Stimulated activated CD4-positive, alpha-beta T cell treated with anti-CD3 and anti-CD28 coated beads, Interleukin-15, amount 100 ng/mL, for 1 hour (primary cell): ENCODE data around the gene ANTXR1.

Experiments
- DNase-seq, 2 donors: peaks; one replicate each; pipeline ENCODE4 v3.0.0-alpha.2; 2020; ENCODE audit warnings: low read depth in 1 of 2, low spot score in 1 of 2

ANTXR1 gene

DNA sequence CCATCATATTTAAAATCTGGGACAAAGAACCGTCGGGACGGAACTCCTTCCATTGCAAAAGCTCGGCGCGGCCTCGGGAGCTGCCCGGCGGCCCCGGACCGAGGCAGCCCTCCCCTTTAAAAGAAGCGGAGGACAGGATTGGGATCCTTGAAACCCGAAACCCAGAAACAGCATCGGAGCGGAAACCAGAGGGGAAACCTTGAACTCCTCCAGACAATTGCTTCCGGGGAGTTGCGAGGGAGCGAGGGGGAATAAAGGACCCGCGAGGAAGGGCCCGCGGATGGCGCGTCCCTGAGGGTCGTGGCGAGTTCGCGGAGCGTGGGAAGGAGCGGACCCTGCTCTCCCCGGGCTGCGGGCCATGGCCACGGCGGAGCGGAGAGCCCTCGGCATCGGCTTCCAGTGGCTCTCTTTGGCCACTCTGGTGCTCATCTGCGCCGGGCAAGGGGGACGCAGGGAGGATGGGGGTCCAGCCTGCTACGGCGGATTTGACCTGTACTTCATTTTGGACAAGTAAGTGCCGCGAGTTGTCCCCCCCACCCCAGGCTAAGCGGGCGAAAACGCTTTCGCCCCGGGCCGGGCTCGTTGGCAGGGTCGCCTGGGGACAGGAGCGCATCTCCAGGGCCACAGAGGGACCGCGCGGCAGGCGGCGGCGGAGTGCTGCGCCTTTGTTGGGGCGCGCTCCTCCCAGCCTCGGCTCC is at the start of gene ANTXR1:
ANTXR1 (plus strand) TSS at position 38 of the 698 bp plus-strand sequence; CDS start at position 359, 321 bp downstream.
- no peak for DNase-seq

DNA sequence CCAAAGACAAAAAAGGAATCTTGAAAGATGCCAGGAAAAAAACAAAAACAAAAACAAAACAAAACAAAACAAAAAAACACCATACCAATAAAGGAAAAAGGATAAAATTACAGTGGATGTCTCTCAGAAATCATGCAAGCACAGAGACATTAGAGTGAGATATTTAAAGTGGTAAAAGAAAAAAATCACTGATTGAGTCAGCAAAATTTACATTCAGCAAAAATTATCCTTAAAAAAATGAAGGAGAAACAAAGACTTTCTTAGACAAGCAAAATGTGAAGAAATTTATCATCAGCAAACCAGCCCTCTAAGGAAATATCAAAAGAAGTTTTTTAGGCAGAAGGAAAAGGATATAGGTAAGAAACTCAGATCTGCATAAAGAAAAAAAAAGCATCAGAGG is 48.7 kb upstream of the ANTXR1 start:
- DNase-seq: no peak

DNA sequence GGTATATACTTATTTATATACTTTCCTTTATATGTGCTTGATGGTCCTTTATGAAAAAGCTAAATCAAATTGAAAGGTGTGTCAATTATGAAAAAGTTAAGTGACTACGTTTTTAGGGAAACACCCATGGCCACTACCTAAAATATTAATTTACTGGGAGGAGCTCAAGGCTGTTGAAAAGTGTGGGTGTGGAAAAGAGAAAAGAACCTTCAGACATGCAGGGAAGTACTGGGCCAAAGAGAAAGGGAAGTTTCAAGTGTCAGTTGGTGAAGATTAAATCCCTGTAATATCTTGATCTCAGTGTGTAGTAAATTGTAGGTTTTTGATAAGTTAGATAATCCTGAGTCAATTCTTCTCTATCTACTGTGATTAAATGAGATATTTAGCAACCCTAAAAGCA is 44.8 kb upstream of the ANTXR1 start:
- DNase-seq: no peak

DNA sequence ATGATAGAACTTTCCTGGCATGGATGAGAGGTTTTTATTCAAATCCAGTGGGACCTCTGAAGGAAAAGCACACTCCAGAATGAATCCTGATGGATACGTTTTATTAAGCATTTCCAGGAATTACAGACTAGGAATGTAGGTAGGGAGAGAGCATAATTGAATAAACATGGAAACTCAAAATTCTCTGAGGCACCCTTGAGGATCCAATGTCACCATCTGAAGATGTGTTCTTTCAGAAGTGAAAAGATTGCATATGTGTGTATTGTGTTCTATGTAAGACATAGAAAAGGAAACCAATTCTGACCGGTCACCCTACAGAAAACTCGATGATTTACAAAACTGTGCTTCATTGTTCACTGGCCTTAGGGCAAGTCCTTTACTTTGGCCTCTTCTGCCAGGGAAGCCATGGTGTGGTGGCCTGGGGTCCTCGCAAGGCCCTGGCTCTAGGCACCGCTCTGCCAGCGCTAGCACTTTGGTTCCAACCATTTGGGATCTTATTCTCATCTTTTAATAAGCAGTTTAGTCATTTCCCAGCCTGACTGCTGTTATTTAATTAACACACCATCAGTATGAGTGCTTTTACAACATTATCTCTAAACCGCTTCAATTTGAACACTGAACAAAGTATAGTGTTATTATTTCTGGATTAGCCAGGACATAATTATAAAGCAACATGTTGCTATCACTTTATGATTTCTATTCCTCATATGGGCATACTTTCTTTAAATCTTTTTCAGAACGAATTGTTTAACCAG is 43.1 kb upstream of the ANTXR1 start:
- DNase-seq: no peak

DNA sequence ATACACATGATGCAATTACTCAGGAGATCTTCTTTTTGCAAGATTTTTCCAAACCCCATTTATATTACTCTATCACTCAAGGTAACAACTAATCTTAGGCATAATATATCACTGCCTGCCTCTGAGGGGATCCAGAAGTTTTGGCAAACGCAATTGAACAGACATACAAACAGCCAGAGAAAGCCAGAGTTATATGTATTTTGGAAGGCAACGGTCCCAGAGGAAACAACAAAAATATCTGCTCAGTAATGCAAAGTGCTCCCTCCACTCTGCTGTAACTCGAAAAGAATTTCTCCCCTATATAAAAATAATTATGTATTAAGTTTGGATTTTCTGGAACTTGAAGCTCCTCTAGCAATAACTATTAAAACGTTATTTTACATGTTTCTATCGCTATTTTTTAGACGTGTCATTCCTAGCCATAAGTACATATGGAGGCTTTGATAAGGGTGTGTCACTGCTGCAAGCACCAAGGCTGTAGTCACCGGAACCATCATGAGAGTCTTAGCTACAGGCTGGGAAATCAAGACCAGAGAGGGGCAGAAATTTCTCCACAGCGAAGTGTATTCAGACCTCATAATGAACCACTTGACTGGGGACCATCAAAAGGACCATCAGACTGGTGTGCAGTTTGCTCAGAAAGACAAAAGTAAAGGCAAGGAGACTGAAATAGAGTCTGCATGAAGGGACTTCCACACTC is 42.3 kb upstream of the ANTXR1 start:
- no peak for DNase-seq

DNA sequence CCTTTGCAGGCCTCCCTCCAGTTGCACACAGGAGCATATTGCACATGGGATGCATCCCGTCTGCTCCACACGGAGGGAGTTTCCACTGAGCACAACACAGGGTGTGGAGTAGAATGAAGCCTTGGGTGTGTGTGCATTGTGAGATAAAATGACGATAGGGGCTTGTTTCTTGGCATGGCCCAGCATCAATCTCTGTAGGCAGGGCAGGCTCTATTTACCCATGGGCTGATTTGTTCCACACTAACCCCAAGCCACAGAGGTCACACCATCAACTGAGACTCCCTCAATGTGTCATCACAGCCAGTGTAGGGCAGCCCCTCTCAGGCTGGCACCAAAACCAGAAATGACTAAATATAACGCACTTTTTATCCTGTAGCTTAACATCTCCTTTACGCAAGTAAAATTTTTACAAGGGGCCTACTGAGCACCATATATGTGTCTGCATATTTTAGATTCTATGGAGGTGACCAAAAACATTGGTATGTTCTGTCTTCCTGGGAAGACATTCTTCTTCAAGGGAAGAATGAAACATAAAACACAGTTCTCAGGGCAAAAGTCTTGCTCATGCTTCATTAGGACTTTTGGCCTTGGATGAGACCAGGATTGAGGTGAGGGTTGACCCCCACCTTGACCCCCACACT is 41.3 kb upstream of the ANTXR1 start:
- DNase-seq: no peak

DNA sequence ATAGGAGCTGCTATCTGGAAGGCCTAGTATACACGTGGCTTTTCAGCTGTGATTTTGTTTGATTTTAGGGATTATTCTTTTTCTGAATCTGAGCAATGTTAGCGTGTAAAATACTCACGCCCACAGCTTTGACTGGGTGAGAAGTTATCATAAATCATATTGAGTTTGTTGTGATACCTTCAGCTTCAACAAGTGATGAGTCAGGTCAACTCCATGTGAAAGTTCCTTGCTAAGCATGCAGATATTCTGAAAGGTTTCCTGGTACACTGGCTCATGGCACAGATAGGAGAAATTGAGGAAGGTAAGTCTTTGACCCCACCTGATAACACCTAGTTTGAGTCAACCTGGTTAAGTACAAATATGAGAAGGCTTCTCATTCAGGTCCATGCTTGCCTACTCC is 38.7 kb upstream of the ANTXR1 start, which contains the start of gene GKN1:
GKN1 (plus strand) TSS at position 386 of the 400 bp plus-strand sequence. CDS start 42 bp downstream, outside the sequence.
- DNase-seq: no peak

DNA sequence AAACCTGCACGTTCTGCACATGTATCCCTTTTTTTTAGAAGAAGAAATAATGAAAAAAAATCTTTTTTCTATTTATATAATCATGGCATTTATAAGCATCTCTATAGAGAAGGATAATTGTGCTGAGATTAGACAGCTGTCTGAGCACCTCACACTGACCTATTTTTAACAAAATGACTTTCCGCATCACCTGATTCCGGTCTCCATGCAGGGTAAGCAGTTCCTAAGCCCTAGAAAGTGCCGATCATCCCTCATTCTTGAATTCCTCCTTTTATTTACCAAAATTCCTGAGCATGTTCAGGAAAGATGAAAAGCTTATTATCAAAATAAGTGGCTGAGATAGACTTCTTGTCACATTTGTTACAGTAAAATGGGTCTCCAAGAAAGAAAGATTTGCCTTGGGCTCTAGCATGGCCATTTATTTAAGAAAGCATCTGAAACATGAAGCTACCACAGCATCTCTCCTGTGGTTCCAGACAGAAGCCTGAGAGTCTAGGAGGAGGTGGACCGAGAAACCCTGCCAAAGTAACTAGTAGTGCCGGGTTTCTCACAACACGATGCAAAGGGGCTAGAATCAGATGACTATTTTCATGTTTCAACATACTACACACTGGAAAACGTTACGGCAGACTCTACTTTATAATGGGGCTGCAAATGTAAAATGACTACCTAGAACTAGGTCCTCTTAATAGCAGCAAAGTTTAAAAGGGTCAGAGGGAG is 37.9 kb upstream of the ANTXR1 start:
- DNase-seq: no peak

DNA sequence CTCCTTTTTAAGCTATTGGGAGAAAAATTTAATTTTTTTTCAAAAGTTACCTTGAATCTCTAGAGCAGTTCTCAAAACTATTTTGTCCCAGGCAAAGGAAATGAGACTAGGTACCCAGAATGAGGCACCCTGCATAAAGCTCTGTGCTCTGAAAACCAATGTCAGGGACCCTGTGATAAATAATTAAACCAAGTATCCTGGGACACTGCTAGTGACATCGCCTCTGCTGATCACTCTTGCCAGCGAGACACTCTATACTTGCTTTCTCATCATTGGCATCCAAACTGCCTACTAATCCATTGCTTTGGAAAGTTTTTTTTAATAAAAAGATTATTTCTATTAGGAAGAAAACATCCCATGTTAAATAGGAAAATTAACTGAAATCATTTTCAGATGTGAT is 37.1 kb upstream of the ANTXR1 start:
- no peak for DNase-seq

DNA sequence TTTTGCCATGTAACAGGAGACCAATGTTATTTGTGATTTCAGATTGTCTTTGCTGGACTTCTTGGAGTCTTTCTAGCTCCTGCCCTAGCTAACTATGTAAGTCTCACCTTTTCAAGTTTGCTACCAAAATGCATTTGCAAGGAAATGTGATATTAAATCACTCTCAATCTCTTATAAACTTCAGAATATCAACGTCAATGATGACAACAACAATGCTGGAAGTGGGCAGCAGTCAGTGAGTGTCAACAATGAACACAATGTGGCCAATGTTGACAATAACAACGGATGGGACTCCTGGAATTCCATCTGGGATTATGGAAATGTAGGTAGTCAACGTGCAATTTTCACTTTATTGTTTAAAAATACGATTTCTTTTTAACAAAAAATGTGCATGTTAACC is 35.5 kb upstream of the ANTXR1 start:
- no peak for DNase-seq

DNA sequence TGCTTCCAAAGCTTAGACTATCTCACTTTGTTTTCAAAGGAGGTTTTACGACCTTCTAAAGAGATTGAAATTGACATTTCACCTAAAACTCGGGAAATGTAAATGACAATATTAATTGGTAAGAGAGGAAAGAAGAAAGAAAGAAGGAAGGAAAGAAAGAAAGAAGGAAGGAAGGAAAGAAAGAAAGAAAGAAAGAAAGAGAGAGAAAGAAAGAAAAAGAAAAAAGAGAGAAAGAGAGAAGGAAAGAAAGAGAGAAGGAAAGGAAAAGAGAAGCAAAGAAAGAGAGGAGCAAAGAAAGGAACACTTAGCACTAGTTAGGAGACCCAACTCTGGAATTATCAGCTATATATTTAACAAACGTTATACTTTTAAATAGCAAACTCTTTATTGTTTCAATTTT is 34.9 kb upstream of the ANTXR1 start:
- no peak for DNase-seq

DNA sequence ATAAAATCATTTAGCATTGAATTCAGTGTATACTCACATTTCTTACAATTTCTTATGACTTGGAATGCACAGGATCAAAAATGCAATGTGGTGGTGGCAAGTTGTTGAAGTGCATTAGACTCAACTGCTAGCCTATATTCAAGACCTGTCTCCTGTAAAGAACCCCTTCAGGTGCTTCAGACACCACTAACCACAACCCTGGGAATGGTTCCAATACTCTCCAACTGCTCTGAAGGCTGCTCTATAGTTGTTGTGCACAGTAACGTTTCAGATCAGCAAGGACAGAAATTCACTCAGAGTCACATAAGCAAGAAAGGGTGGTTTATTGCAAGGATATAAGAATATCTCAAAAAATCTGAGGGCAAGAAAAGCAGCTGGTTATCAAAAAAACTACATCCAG is 32.0 kb upstream of the ANTXR1 start:
- no peak for DNase-seq

DNA sequence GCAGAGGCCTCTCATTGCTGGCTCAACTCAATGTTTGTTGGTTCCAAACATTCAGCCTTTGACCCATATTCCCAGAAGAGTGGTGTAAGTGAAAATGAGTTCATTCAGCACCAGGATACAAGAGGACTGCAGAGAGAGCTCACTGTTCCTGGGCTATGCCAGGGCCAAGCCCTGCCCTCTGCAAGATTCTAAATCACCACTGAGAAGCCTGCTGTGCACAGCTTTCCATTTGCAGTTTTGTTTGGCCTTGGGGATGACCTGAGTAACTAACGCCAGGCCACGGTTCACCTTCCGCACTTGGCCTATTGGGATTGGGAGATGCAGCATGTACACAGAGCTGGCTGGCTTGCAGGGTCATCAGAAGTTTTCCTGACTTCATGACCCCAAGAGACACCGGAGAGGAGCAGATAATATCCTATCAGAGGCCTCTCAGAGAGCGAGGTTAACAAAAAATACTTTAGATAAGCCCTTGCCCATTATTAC is 25.9 kb upstream of the ANTXR1 start:
- no peak for DNase-seq

DNA sequence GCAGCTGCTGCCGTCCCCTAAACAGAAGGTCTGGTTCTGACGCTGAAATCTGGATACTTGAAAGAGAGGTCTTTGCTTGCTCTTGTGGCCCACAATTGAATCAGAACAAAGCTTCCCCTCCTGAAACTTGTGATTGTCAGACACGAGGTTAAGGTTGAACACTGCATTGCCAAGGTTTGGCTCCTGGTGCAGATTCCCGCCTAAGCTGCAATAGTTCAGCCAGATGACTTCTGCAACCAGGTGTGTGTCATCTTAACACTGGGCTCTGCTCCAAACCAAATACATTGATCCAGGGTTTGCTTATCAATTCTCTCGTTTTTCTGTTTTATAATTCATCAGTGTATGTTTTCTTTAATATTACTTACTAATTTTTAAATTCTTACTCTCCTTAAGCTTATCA is 23.9 kb upstream of the ANTXR1 start:
- no peak for DNase-seq

DNA sequence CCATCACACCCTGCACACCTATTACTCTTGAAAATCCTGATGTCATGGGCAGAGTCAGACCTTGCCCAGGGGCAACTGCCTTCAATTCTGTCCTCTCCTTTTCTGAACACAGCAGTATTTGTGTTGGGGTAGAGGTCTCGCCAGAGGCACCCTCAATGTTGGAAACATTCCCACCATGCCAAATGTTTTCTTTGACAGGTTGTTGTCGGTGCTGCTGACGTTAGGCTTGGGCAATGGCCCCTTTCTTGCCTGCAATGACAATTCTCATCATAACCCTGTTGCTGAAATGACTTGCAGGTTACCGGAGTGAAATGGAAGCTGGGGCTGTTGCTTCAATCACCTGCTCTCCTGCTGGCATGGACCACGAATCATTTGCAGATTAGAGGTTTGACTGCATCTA is 20.6 kb upstream of the ANTXR1 start:
- no peak for DNase-seq

DNA sequence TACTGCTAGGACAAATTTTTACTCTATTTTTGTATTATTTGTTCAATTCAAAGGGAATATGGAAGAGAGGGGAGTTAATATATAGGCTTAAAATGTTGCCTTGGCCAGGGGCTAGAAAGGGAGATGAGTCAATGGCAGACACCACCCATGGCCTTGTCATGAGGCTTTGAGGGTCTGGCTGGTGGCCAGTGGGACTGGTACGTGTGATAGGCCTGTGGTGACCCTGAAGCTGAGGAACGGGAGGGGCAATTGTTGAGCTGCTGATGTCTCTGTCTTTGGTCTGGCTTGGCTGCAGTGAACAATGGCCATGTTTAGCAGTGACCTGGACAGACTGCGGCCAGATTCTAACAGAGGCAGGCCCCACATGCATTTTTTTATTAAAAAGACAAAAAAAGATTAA is 20.0 kb upstream of the ANTXR1 start:
- no peak for DNase-seq

DNA sequence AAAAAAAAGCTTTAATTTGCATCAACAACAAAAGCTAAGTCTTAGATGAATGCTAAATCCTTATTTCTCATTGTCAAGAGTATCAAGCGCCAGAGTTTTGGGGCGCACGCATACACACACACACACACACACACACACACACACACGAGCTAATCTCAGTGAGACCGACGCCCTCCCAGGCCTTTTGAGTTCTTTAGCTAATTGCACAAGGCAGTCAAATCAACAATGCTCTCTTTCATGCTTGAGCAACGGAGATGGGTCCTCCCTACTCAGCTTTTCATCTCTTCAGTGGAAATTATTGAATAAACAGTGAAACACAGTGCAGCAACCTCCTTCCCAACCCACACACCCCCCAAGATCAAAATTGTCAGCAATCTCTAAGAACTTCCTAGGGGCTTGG is 19.3 kb upstream of the ANTXR1 start:
- no peak for DNase-seq

DNA sequence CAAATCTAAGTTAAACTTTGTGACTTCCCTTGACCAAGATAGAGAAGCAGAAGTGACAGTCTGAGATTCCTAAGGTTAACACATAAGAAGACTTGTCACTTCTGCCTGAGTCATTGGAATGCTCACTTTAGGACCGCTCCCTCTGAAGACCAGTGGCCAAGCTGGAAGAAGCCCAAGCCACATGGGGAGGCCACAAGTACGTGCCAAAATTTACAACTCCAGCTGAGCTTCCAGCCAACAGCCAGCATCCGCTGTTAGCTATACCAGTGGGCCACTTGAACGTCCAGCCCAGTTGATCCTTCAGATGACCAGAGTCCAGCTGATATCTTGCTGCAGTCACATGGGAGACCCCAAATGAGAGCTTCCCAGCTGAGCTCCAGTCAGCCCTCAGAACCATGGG is 18.1 kb upstream of the ANTXR1 start:
- no peak for DNase-seq

DNA sequence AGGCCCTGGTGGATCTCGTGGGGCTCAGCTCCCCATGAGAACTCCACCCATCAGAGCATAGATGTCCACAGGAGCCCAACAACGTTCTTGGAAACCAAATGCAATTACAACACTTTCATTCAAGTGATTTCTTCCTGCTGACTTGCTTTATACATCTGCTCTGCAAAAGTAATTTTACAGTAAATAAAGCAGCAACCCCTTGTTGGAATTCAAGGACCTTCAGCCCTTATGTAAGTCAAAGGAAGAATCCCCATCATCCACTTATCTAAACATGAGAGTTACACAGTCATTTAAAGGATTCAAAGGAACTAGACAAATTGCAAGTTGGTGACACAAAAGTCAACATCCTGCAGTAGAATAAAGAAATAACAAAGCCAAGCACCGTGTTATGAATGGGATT is 17.1 kb upstream of the ANTXR1 start:
- DNase-seq: no peak

DNA sequence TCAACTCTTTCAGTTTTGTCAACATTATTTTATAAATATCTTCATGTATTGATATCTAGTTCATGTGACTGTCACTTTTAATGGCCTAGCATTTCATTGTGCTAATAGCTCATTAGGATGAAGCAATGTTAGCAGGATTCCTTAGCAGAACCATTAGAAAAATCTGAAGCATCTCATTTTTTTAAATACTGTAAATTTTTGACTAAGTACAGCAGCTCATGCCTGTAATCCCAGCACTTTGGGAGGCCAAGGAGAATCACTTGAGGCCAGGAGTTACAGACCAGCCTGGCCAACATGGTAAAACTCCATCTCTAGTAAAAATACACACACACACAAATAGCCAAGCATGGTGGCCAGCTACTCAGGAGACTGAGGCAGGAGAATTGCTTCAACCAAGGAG is 15.6 kb upstream of the ANTXR1 start:
- no peak for DNase-seq

DNA sequence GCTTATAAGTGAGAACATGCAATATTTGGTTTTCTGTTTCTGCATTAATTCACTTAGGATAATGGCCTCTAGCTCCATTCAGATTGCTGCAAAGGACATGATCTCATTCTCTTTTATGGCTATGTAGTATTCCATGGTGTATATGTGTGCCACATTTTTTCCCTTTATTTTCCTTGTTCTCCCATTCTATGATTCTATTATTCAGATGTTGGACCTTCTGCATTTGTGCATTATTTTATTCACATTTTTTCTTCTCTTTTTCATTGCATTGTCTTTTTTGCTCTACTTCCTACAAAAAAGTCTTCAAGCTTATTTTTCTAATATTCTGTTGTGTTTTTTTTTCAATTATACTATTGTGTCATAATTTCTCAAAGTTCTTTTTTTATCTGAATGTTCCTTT is 11.1 kb upstream of the ANTXR1 start:
- DNase-seq: no peak
